ENCODE measurements around the gene GRIK4. TPM values are rescaled to one million over a fixed set of nuclear protein-coding genes. Genes with fewer than 3 reads are reported as not detected.

GRIK4 gene
- total RNA-seq, 3 donors from 2014 or later (not counting 1 experiment from before 2014, with no cell fraction given) = 2.2 to 32.3 (median 21.9) TPM

DNA sequence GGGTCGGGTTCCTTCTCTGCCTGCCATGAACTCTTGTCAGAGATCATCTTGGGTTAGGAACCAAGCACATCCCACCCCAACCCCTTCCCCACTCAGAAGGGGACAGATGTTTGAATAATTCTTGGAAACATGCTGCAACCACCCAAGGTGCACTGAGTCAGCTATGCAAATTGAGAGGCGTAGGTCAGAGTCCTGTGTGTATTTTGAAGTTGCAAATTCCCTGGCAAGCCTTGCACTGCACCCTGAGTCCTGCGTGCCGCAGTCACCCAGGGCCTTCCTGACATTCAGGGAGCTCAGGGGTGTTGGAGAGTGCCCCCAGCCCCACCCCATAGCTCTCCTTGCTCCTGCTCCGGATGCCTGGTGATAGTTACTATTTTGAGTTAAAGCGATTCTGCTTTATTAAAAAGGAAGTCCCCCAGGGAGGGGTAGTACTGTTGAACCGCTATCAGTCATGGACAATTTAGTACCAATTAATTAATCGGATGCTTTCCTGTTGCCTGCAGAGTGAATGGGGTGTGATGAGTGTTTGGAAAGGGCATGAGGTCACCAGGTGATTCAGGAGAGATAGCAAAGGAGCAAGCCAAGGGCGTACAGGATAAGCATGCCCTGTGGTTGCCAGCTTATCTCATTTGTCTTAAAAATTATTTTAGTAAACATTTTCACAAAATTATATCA lies 123.7 kb downstream of the GRIK4 start:
- H3K27me3 ChIP-seq (ENCODE audit: control insufficient read depth, insufficient read depth, low read length) = no peaks in the 10 kb centered on the region
- WGBS (ENCODE audit: insufficient coverage) = 59% methylated on average over 9 of the region's 9 CpGs
- no peak for DNase-seq
- no peaks in the 10 kb centered on the region for H3K9me3 ChIP-seq (ENCODE audit: control insufficient read depth, insufficient read depth, low read length)
- no peak overlapping the region for H3K27ac Mint-ChIP-seq
- no peak for ATAC-seq
- no peaks in the 10 kb centered on the region for H3K4me1 ChIP-seq (ENCODE audit: control insufficient read depth, insufficient read depth, low read length)
- H3K27me3 Mint-ChIP-seq (ENCODE audit: low read depth in 2 of 2) = no peaks in the 10 kb centered on the region
- H3K4me3 Mint-ChIP-seq = no peak overlapping the region
- no peaks in the 10 kb centered on the region for H3K36me3 Mint-ChIP-seq
- TF ChIP-seq, protein P1, sequence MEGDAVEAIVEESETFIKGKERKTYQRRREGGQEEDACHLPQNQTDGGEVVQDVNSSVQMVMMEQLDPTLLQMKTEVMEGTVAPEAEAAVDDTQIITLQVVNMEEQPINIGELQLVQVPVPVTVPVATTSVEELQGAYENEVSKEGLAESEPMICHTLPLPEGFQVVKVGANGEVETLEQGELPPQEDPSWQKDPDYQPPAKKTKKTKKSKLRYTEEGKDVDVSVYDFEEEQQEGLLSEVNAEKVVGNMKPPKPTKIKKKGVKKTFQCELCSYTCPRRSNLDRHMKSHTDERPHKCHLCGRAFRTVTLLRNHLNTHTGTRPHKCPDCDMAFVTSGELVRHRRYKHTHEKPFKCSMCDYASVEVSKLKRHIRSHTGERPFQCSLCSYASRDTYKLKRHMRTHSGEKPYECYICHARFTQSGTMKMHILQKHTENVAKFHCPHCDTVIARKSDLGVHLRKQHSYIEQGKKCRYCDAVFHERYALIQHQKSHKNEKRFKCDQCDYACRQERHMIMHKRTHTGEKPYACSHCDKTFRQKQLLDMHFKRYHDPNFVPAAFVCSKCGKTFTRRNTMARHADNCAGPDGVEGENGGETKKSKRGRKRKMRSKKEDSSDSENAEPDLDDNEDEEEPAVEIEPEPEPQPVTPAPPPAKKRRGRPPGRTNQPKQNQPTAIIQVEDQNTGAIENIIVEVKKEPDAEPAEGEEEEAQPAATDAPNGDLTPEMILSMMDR (IDR thresholded peaks at IDR 0.05) = no peak
- no peaks in the 10 kb centered on the region for H3K36me3 ChIP-seq (ENCODE audit: control insufficient read depth, insufficient read depth, low read length)
- intact Hi-C loops (cut with micrococcal nuclease) = no loop called here
- H3K27ac ChIP-seq (ENCODE audit: low read length) = no peak overlapping the region
- H3K9me3 Mint-ChIP-seq = no peaks in the 10 kb centered on the region
- H3K4me3 ChIP-seq (ENCODE audit: low read length) = no peak overlapping the region
- peaks cover 0 to 13% of the 10 kb centered on the region in 2 donors for H3K4me1 Mint-ChIP-seq

DNA sequence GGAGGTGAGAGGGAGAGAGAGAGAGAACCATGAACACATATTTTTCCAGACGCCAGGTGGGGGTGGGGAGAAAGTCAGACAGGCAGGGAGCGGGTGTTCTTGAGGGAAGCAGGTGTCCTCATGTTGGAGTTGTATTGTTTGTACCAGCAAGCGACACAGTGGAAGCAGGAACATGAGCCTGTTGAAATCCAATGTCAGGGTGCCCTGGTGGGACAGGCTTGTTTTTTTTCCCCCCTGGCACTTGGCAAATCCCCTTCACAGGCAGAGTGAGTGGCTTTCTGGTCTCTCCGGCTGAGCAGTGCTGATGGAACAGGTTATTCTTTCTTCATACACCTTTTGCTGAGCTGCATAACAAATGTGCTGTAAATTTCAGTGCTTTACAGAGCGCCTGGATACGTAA lies 125.6 kb downstream of the GRIK4 start:
- 96% methylated on average over 6 of the region's 6 CpGs for WGBS (ENCODE audit: insufficient coverage)
- no peak overlapping the region for H3K27ac ChIP-seq (ENCODE audit: low read length)
- no peaks in the 10 kb centered on the region for H3K9me3 ChIP-seq (ENCODE audit: control insufficient read depth, insufficient read depth, low read length)
- H3K4me3 Mint-ChIP-seq = no peak overlapping the region
- ATAC-seq (no peak), DNase-seq (no peak)
- intact Hi-C loops (cut with micrococcal nuclease) = no loop called here
- H3K9me3 Mint-ChIP-seq = no peaks in the 10 kb centered on the region
- no peaks in the 10 kb centered on the region for H3K4me1 ChIP-seq (ENCODE audit: control insufficient read depth, insufficient read depth, low read length)
- H3K36me3 Mint-ChIP-seq = no peaks in the 10 kb centered on the region
- no peaks in the 10 kb centered on the region for H3K27me3 ChIP-seq (ENCODE audit: control insufficient read depth, insufficient read depth, low read length)
- H3K27ac Mint-ChIP-seq = no peak overlapping the region
- no peak overlapping the region for H3K4me3 ChIP-seq (ENCODE audit: low read length)
- peaks cover 0 to 4% of the 10 kb centered on the region in 2 donors for H3K27me3 Mint-ChIP-seq (ENCODE audit: low read depth in 2 of 2)
- TF ChIP-seq, protein P1 (IDR thresholded peaks at IDR 0.05) = no peak
- peaks cover 0 to 17% of the 10 kb centered on the region in 2 donors for H3K4me1 Mint-ChIP-seq
- no peaks in the 10 kb centered on the region for H3K36me3 ChIP-seq (ENCODE audit: control insufficient read depth, insufficient read depth, low read length)

DNA sequence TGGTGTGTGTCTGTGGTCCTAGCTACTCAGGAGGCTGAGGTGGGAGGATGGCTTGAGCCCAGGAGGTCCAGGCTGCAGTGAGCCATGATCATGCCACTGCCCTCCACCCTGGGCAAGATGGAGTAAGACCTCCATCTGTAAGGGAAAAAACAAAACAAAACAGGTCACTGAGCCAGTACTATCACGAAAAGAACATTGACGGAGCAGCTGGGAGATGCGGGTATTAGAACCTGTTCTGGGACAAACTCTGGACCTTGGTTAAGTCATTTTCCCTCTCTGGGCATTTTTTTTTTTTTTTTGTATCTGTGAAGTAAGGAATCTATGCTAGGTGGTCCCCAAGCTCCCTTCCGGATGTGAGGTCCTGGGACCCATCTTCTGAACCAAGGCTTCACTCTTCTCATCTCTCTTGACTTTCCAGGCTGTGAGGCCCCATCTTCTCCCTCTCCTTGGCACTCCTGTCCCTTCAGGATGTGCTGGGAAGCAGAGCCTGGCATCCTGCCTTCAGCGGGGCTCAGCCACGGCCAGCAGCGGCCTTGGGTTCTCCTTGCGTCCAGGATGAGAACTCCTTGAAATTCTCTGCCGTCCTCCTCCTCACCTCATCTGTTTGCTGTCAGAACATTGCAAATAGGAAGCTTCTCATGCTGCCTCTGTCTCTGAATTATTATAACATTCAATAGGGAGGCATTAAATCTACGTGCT lies 130.8 kb downstream of the GRIK4 start:
- TF ChIP-seq, protein P1 (IDR thresholded peaks at IDR 0.05) = no peak
- no peak for ATAC-seq
- Histone ChIP-seq H3K27ac (ENCODE audit: low read length) (no peak overlapping the region), H3K4me3 (ENCODE audit: low read length) (no peak overlapping the region), H3K4me1 (ENCODE audit: control insufficient read depth, insufficient read depth, low read length) (no peaks in the 10 kb centered on the region), H3K9me3 (ENCODE audit: control insufficient read depth, insufficient read depth, low read length) (no peaks in the 10 kb centered on the region), H3K36me3 (ENCODE audit: control insufficient read depth, insufficient read depth, low read length) (no peaks in the 10 kb centered on the region), H3K27me3 (ENCODE audit: control insufficient read depth, insufficient read depth, low read length) (no peaks in the 10 kb centered on the region)
- no peaks in the 10 kb centered on the region for H3K36me3 Mint-ChIP-seq
- peaks cover 4 to 8% of the 10 kb centered on the region in 2 donors for H3K27me3 Mint-ChIP-seq (ENCODE audit: low read depth in 2 of 2)
- intact Hi-C loops (cut with micrococcal nuclease) = no loop called here
- peaks cover 0 to 9% of the 10 kb centered on the region in 2 donors for H3K4me1 Mint-ChIP-seq
- no peak for DNase-seq
- no peak overlapping the region for H3K4me3 Mint-ChIP-seq
- H3K27ac Mint-ChIP-seq = no peak overlapping the region
- no peaks in the 10 kb centered on the region for H3K9me3 Mint-ChIP-seq
- WGBS (ENCODE audit: insufficient coverage) = 92% methylated on average over 10 of the region's 10 CpGs

Measured in natural killer cell (primary cell).